Heart left ventricle (tissue), 13 donors: ENCODE results near the gene OR51B6.

Experiments used
- POLR2A ChIP-seq, 2 donors: fragments of 450-650 bp; IDR thresholded peaks; one replicate each; pipeline ENCODE4 v1.6.1; 2017; ENCODE audit warnings: antibody characterized with exemption in 2 of 2, mild to moderate bottlenecking in 2 of 2, moderate library complexity in 2 of 2
- TF ChIP-seq, protein P1 (sequence below), 12 donors: fragments of 200-600 bp; sonication (generic) in 4 of 12; IDR thresholded peaks; one replicate each; pipeline versions ENCODE4 v1.5.0 to v1.8.0; 2018 to 2022; ENCODE audit warnings: antibody characterized with exemption in 12 of 12, mild to moderate bottlenecking in 5 of 12
- donor health status: ischemic (EF 13 %, LVEDD 7.1; RV severe dilation, severe dysfunction).
- donor health status: DM: no; HTN: yes; CAD: no.
- donor health status: DM: no; HTN: no; CAD: no.
- donor health status: ischemic (EF 25% LVEDD 6.9; RV normal size, moderate dysfunction).
- donor health status: ischemic (EF 25% LVEDD 5.7; RV mildly dilated, moderate dysfunction).
- donor health status: ischemic (EF 35%, LVEDD 5.7; RV mildly dilated, moderate dysfunction).
- donor health status: nonischemic (EF 11% LVEDD 7.7; RV severe dilation, severe dysfunction).
- donor health status: DM: yes; HTN: yes; CAD: no.
- donor health status: PGD.
- donor health status: ischemic (EF 29% LVEDD 5.4; RV normal size, mild dysfunction).
- donor health status: nonischemic (EF 23%, LVEDD 6.1; RV moderate dilation, normal function).

DNA sequence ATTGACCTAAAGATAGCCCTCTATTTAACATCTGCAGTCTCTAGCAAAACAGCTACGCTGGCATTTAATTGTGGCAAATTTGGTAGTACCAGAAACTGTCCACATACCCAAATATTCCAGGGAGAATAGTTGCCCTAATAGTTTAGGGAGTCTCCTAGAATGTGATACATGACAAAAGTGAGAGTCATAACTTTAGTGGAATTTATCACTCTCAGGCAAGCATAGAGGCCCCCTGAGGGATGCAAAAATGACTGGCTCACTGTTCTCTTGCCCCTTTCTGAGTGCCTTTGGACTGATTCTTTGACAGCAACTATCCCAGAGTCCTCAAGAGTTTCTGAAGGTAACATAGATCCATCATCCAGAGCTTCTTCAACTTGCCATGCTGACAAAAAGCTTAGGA, 47.3 kb upstream of the OR51B6 start:
- TF ChIP-seq, protein P1, sequence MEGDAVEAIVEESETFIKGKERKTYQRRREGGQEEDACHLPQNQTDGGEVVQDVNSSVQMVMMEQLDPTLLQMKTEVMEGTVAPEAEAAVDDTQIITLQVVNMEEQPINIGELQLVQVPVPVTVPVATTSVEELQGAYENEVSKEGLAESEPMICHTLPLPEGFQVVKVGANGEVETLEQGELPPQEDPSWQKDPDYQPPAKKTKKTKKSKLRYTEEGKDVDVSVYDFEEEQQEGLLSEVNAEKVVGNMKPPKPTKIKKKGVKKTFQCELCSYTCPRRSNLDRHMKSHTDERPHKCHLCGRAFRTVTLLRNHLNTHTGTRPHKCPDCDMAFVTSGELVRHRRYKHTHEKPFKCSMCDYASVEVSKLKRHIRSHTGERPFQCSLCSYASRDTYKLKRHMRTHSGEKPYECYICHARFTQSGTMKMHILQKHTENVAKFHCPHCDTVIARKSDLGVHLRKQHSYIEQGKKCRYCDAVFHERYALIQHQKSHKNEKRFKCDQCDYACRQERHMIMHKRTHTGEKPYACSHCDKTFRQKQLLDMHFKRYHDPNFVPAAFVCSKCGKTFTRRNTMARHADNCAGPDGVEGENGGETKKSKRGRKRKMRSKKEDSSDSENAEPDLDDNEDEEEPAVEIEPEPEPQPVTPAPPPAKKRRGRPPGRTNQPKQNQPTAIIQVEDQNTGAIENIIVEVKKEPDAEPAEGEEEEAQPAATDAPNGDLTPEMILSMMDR (IDR thresholded peaks at IDR 0.05): no peak
- no peak for TF ChIP-seq POLR2A (IDR thresholded peaks at IDR 0.05)
